HepG2 (cell line): ENCODE data around the gene COX14. TPM values are rescaled to one million over a fixed set of nuclear protein-coding genes. Genes with fewer than 3 reads are reported as not detected.
A peak's percentile ranks its signal among the peaks of the same experiment; 100 is the strongest.

Experiments
- PAWR ChIP-seq: sonication (generic); formaldehyde crosslinking; IDR thresholded peaks from 2 replicates; pipeline ENCODE4 v1.4.0; 2020; ENCODE audit warnings: missing genetic modification reagents, mild to moderate bottlenecking, borderline replicate concordance
- PCBP1 ChIP-seq: fragments of 200-400 bp; formaldehyde crosslinking; IDR thresholded peaks from 2 replicates; pipeline ENCODE4 v1.6.1; 2017; ENCODE audit warnings: mild to moderate bottlenecking, low read depth, low read length, borderline replicate concordance
- REPIN1 ChIP-seq: sonication (generic); formaldehyde crosslinking; IDR thresholded peaks from 2 replicates; pipeline ENCODE4 v1.8.0; 2022; ENCODE audit warnings: missing genetic modification reagents, low read depth, mild to moderate bottlenecking, borderline replicate concordance
- SIN3A ChIP-seq: IDR thresholded peaks from 2 replicates; pipeline ENCODE4 v1.6.1; 2011; ENCODE audit warnings: low read depth, mild to moderate bottlenecking, control low read depth, low read length, borderline replicate concordance
- SP1 ChIP-seq, 2 experiments: fragments of 450-650 bp in 1 of 2; sonication (generic) in 1 of 2; formaldehyde crosslinking in 1 of 2; IDR thresholded peaks; 2 replicates each; pipeline versions ENCODE4 v1.4.0 to v1.6.1; 2016 to 2020; ENCODE audit warnings: missing genetic modification reagents in 1 of 2
- TFDP2 ChIP-seq: sonication (generic); formaldehyde crosslinking; IDR thresholded peaks from 2 replicates; pipeline ENCODE4 v1.4.0; 2020; ENCODE audit warnings: missing genetic modification reagents
- ZFP1 ChIP-seq: IDR thresholded peaks from 2 replicates; pipeline ENCODE4 v1.6.1; 2016
- ZNF143 ChIP-seq: sonication (generic); formaldehyde crosslinking; IDR thresholded peaks from 2 replicates; pipeline ENCODE4 v1.4.0; 2020; ENCODE audit warnings: missing genetic modification reagents
- ZNF256 ChIP-seq: sonication (generic); formaldehyde crosslinking; conservative IDR thresholded peaks from 2 replicates; pipeline ENCODE4 v1.4.0; 2020; ENCODE audit warnings: missing genetic modification reagents
- ZNF75D ChIP-seq: sonication (generic); formaldehyde crosslinking; IDR thresholded peaks from 2 replicates; pipeline ENCODE4 v1.8.1; 2023; ENCODE audit warnings: missing genetic modification reagents, mild to moderate bottlenecking, borderline replicate concordance
- ZSCAN25 ChIP-seq: sonication (generic); formaldehyde crosslinking; IDR thresholded peaks from 2 replicates; pipeline ENCODE4 v1.8.0; 2022; ENCODE audit warnings: mild to moderate bottlenecking, missing genetic modification reagents
- polyA plus RNA-seq, 8 experiments: library from polyadenylated mRNA; depleted of rRNA in 3 of 8; stranded (reverse) in 7 of 8; unstranded in 1 of 8; fragments of >200 nt; fragmentation: Illumina TruSeq in 4 of 8; extraction: Trizol in 4 of 8; gene quantifications; 2 replicates each; pipeline versions ENCODE4 v1.2.1 to v1.2.3, GENCODE V29; 2011 to 2016; ENCODE audit warnings: low read depth in 4 of 8, missing spikeins in 1 of 8, mixed read lengths in 1 of 8; ENCODE audit not compliant: insufficient read depth in 1 of 8
- total RNA-seq, 5 experiments: library from RNA; depleted of rRNA; stranded (reverse); fragments of >200 nt; fragmentation: Illumina TruSeq; extraction: Trizol; gene quantifications; 2 replicates each; pipeline ENCODE4 v1.2.3, GENCODE V29; 2016; ENCODE audit warnings: low read depth in 1 of 5

COX14 gene
- total and polyA plus RNA-seq, 2 of the 13 experiments (the other 11 are each of a cell fraction or from before 2014, with no cell fraction given): 53.0 to 71.6 TPM

GRCh38 chr12:50103767-50104321, 8.2 kb upstream of the COX14 start, which contains the start of gene GPD1 (continued):
- peak; percentile 30; the same call in 1 of the 2 replicates for TF ChIP-seq TFDP2 (CRISPR knock-in tag)
- no peak for TF ChIP-seq ZNF143 (CRISPR knock-in tag)
- TF ChIP-seq ZSCAN25: no peak
- TF ChIP-seq SP1 (IDR thresholded peaks at IDR 0.05): no peak
- peak; percentile 54; the same call in 1 of the 2 replicates for TF ChIP-seq SP1 (CRISPR knock-in tag; IDR thresholded peaks at IDR 0.05)
- 0 out of 2 replicates have a peak, but pooled peaks have one; percentile 35 for TF ChIP-seq REPIN1 (CRISPR knock-in tag)
- 0 out of 2 replicates have a peak, but pooled peaks have one; percentile 26 for TF ChIP-seq ZFP1 (CRISPR knock-in tag)
- no peak for TF ChIP-seq PCBP1
- no peak for TF ChIP-seq PAWR (CRISPR knock-in tag)
- no peak for TF ChIP-seq ZNF256 (CRISPR knock-in tag)
- peak; percentile 86; the same call in 1 of the 2 replicates for TF ChIP-seq SIN3A
- no peak for TF ChIP-seq ZNF75D (CRISPR knock-in tag)
